ENCODE data around the gene CSNK2B.

The CSNK2B gene

DNA sequence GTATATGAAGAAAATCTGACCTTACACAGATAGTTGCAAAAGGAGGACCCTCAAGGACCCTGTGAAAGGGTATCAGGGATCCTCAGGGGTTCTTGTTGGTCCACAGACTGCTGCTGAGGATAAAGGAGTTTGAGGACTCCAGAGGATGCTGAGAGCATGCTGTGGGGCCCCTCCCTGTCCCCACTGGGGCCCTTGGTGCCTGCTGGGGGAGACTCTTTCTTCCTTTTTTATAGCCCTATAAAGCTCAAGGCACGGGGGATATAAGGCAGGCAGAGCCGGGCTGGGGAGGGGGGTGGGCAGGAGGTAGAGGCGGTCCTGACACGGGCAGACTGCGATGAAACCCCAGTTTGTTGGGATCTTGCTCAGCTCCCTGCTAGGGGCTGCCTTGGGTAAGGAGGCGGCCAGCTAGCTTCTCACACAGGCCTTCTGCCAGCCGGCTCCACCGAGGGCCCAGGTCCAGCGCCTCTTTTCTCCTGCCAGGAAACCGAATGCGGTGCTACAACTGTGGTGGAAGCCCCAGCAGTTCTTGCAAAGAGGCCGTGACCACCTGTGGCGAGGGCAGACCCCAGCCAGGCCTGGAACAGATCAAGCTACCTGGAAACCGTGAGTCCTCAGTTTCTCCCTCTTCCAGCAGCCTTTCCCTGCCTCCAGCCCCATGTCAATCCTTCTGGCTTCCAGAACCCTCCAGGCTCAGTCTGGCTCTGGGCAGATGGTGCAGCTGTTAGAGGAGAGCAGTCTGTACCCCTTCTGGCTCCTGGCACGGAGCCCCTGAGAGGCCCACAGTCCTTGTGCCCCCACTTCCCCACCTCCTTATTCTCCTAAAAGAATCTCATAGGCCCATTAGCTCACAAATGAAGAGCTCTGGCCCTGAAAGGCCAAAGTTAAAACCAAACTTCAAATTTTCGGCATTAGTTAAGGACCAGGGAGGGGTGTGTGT lies 49.4 kb downstream of the CSNK2B start, which contains the start of gene LY6G6D:
LY6G6D (plus strand) TSS at position 327 of the 937 bp plus-strand sequence; CDS start at position 335, 8 bp downstream.
- no peak for DNase-seq

DNA sequence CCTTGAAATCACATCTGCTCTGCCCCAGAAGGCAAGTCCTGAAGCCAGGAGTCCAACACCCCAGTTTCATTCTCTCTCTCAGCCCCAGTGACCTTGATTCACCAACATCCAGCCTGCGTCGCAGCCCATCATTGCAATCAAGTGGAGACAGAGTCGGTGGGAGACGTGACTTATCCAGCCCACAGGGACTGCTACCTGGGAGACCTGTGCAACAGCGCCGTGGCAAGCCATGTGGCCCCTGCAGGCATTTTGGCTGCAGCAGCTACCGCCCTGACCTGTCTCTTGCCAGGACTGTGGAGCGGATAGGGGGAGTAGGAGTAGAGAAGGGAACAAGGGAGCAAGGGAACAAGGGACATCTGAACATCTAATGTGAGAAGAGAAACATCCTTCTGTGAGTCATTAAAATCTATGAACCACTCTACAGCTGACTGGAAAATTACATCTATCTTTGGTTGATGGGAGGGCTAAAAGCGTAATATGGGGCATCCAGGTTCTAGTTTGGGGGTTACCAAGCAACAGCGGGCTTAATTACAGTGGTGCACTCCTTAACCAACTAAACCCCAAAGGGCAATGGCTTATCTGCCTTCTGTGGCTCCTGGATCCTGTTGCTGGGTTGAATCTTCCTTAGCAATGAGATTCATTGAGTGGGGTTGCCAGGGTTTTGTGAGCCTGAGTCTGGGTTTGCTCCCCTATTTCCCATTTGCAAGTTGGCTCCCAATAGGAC lies 51.8 kb downstream of the CSNK2B start:
- DNase-seq, result no peak

DNA sequence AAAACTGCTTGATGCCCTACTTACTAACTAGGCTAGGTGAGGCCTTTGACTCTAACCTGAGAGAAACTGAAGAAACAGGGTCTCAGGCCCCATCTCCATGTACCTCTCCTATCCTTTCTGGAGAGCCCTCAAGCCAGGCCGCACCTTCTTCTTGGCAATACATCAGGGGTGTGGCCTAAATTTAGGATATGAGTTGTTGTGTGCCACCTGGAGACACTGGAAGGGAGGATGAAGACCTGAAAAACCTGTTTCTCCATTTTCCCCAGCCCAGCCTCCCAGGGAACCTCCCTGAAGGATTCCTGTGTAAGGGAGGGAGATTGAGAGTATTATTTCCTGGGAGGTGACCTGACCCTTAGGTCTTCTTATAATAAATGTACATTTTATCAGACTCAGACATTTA lies 52.4 kb downstream of the CSNK2B start:
- no peak for DNase-seq

DNA sequence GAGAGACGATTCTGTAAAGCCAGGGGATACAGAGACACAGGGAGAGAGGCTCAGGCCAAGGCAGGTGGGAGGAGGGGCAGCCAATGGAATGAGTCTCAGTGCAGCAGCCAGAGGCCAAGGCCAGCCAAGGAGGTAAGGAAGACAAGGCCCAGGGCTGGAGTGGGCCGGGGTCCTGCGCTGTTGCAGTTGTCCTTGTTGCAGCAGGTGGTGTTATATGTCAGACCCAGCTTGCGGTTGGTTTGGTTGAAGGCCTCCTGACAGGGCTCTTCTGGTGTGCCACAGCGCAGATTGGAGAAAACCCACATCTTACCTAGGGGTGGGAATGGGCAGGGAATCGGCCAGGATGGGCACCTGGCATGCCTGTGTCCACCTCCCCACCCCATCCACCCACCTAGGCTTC lies 53.1 kb downstream of the CSNK2B start:
- no peak for DNase-seq
